ENCODE data around the gene SKP2.

GRCh38 chr5:36232533-36232932 lies 80.6 kb downstream of the SKP2 start:
- TF ChIP-seq NFRKB (IDR thresholded peaks at IDR 0.05), result no peak
- TF ChIP-seq ZNF384 (IDR thresholded peaks at IDR 0.05), result no peak
- TF ChIP-seq SP1 (IDR thresholded peaks at IDR 0.05), result no peak
- no peak for TF ChIP-seq PKNOX1 (IDR thresholded peaks at IDR 0.05)
- no peak for TF ChIP-seq SUZ12 (IDR thresholded peaks at IDR 0.05)
- no peak for TF ChIP-seq FOXM1 (IDR thresholded peaks at IDR 0.05; ENCODE audit: borderline replicate concordance)
- TF ChIP-seq ARNT (IDR thresholded peaks at IDR 0.05), result no peak
- TF ChIP-seq FOXA1 (IDR thresholded peaks at IDR 0.05), result no peak

Data from HEK293T (cell line).